Measurements from ENCODE around the gene MAPK8.

The MAPK8 gene

GRCh38 chr10:48284811-48285210 is 21.7 kb upstream of the MAPK8 start:
- Histone ChIP-seq H3K4me3 (IDR thresholded peaks at IDR 0.05; ENCODE audit: insufficient read depth, low read depth, low read length) (no peak overlapping the region), H3K9ac (no peak overlapping the region), H3K27me3 (ENCODE audit: insufficient read depth, low read depth) (no peaks in the 10 kb centered on the region), H2AFZ (ENCODE audit: low read depth) (no peak overlapping the region), H3K27ac (no peak overlapping the region), H3K79me2 (ENCODE audit: insufficient read depth, low read depth) (no peaks in the 10 kb centered on the region), H3K36me3 (ENCODE audit: insufficient read depth) (no peaks in the 10 kb centered on the region), H4K20me1 (ENCODE audit: insufficient read depth) (no peaks in the 10 kb centered on the region), H3K4me2 (no peak overlapping the region), H3K4me1 (ENCODE audit: low read depth, poor library complexity, severe bottlenecking) (no peaks in the 10 kb centered on the region)
- no peak for TF ChIP-seq CTCF (conservative IDR thresholded peaks at IDR 0.05; ENCODE audit: low read depth, low read length)

GRCh38 chr10:48285710-48286109 is 20.8 kb upstream of the MAPK8 start:
- Histone ChIP-seq H3K4me2 (no peak overlapping the region), H3K27ac (no peak overlapping the region), H3K4me3 (IDR thresholded peaks at IDR 0.05; ENCODE audit: insufficient read depth, low read depth, low read length) (no peak overlapping the region), H3K27me3 (ENCODE audit: insufficient read depth, low read depth) (no peaks in the 10 kb centered on the region), H3K9ac (no peak overlapping the region), H3K36me3 (ENCODE audit: insufficient read depth) (no peaks in the 10 kb centered on the region), H3K4me1 (ENCODE audit: low read depth, poor library complexity, severe bottlenecking) (no peaks in the 10 kb centered on the region), H4K20me1 (ENCODE audit: insufficient read depth) (no peaks in the 10 kb centered on the region), H3K79me2 (ENCODE audit: insufficient read depth, low read depth) (no peaks in the 10 kb centered on the region), H2AFZ (ENCODE audit: low read depth) (no peak overlapping the region)
- TF ChIP-seq CTCF (conservative IDR thresholded peaks at IDR 0.05; ENCODE audit: low read depth, low read length): no peak

GRCh38 chr10:48286356-48286755 is 20.1 kb upstream of the MAPK8 start:
- H3K27me3 ChIP-seq (ENCODE audit: insufficient read depth, low read depth): no peaks in the 10 kb centered on the region
- H3K4me1 ChIP-seq (ENCODE audit: low read depth, poor library complexity, severe bottlenecking): no peaks in the 10 kb centered on the region
- no peak overlapping the region for H3K27ac ChIP-seq
- no peak overlapping the region for H3K4me3 ChIP-seq (IDR thresholded peaks at IDR 0.05; ENCODE audit: insufficient read depth, low read depth, low read length)
- no peaks in the 10 kb centered on the region for H3K36me3 ChIP-seq (ENCODE audit: insufficient read depth)
- H2AFZ ChIP-seq (ENCODE audit: low read depth): no peak overlapping the region; the same call in 1 of the 2 replicates
- H3K79me2 ChIP-seq (ENCODE audit: insufficient read depth, low read depth): no peaks in the 10 kb centered on the region
- H4K20me1 ChIP-seq (ENCODE audit: insufficient read depth): no peaks in the 10 kb centered on the region
- TF ChIP-seq CTCF (conservative IDR thresholded peaks at IDR 0.05; ENCODE audit: low read depth, low read length): no peak
- H3K9ac ChIP-seq: no peak overlapping the region
- no peak overlapping the region for H3K4me2 ChIP-seq

GRCh38 chr10:48287417-48288391 is 18.8 kb upstream of the MAPK8 start:
- no peak for TF ChIP-seq CTCF (conservative IDR thresholded peaks at IDR 0.05; ENCODE audit: low read depth, low read length)
- H3K27ac ChIP-seq: no peak overlapping the region
- H4K20me1 ChIP-seq (ENCODE audit: insufficient read depth): no peaks in the 10 kb centered on the region
- H3K36me3 ChIP-seq (ENCODE audit: insufficient read depth): no peaks in the 10 kb centered on the region
- H3K9ac ChIP-seq: no peak overlapping the region
- H3K79me2 ChIP-seq (ENCODE audit: insufficient read depth, low read depth): no peaks in the 10 kb centered on the region
- no peak overlapping the region for H3K4me3 ChIP-seq (IDR thresholded peaks at IDR 0.05; ENCODE audit: insufficient read depth, low read depth, low read length)
- H3K4me2 ChIP-seq: no peak overlapping the region
- no peak overlapping the region for H2AFZ ChIP-seq (ENCODE audit: low read depth)
- H3K4me1 ChIP-seq (ENCODE audit: low read depth, poor library complexity, severe bottlenecking): no peaks in the 10 kb centered on the region
- H3K27me3 ChIP-seq (ENCODE audit: insufficient read depth, low read depth): no peaks in the 10 kb centered on the region

Data from KMS-11 (cell line).